Spleen (tissue), 7 donors: ENCODE results near the gene MAN1A2.

ENCODE experiments used
- POLR2A ChIP-seq, 3 donors: fragments of 450-650 bp; IDR thresholded peaks; one replicate each; pipeline ENCODE4 v1.5.1; 2017; ENCODE audit warnings: antibody characterized with exemption in 3 of 3, mild to moderate bottlenecking in 1 of 3
- POLR2AphosphoS5 ChIP-seq, 3 donors: sonication (generic); formaldehyde crosslinking; IDR thresholded peaks; one replicate each; pipeline ENCODE4 v1.5.1; 2017; ENCODE audit warnings: antibody characterized with exemption in 3 of 3
- TF ChIP-seq, protein P1 (sequence below), 11 experiments: fragments of 200-600 bp in 7 of 11; fragments of 450-650 bp in 4 of 11; sonication (generic) in 4 of 11; IDR thresholded peaks in 8 of 11; conservative IDR thresholded peaks in 3 of 11; 1 replicate in 7 of 11; 2 replicates in 4 of 11; pipeline versions ENCODE4 v1.4.0 to v1.8.0; 2016 to 2021; ENCODE audit warnings: antibody characterized with exemption in 11 of 11, inconsistent platforms in 4 of 11, mild to moderate bottlenecking in 1 of 11
- donor health status: DM: no; HTN: no; CAD: no; lungs with moderate emphysema.
- donor health status: DM: no; HTN: no; CAD: no.
- donor health status: DM: no; HTN: no; CAD: no.

DNA sequence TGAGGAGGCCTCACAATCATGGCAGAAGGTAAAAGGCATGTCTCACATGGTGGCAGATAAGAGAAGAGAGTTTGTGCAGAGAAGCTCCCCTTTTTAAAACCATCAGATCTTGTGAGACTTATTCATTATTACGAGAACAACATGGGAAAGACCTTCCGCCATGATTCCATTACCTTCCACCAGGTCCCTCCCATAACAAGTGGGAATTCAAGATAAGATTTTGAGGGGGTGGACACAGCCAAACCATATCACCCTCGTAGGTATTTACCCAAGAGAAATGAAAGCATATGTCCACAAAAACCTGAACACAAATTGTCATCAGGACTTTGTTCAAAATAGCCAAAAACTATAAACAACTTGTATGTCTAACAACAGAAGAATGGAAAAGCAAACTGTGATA, 192.7 kb downstream of the MAN1A2 start:
- TF ChIP-seq POLR2A (IDR thresholded peaks at IDR 0.05) (no peak), POLR2AphosphoS5 (IDR thresholded peaks at IDR 0.05) (no peak)
- TF ChIP-seq, protein P1, sequence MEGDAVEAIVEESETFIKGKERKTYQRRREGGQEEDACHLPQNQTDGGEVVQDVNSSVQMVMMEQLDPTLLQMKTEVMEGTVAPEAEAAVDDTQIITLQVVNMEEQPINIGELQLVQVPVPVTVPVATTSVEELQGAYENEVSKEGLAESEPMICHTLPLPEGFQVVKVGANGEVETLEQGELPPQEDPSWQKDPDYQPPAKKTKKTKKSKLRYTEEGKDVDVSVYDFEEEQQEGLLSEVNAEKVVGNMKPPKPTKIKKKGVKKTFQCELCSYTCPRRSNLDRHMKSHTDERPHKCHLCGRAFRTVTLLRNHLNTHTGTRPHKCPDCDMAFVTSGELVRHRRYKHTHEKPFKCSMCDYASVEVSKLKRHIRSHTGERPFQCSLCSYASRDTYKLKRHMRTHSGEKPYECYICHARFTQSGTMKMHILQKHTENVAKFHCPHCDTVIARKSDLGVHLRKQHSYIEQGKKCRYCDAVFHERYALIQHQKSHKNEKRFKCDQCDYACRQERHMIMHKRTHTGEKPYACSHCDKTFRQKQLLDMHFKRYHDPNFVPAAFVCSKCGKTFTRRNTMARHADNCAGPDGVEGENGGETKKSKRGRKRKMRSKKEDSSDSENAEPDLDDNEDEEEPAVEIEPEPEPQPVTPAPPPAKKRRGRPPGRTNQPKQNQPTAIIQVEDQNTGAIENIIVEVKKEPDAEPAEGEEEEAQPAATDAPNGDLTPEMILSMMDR (IDR thresholded peaks at IDR 0.05 in 8 of 11, conservative IDR thresholded peaks at IDR 0.05 in 3 of 11): no peak
